Activated CD4-positive, CD25-positive, alpha-beta regulatory T cell (primary cell): ENCODE data around the gene COA1.

ENCODE experiments used
- DNase-seq, 4 experiments: peaks; one replicate each; lab custom pipeline; 2025; lab: John Stamatoyannopoulos, UW

COA1 gene

DNA sequence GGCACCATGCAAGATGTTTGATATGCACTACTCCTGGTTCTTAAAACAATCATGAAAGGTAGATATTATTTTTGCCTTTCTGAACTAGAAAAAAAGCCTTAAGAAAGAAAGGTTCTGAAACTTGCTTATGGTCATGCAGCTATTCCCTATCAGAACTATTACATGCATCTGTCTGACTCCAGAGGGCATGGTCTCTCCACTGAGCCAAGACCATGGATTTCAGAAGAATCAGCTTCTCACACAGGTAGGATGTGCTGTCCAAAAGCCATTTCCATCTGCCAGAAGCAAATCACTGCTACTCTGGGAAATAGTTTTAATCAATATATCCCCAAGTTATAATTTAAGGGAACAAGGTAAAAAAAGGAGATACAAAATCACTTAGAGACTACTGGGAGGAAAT, 77.0 kb downstream of the COA1 start:
- DNase-seq: no peak

DNA sequence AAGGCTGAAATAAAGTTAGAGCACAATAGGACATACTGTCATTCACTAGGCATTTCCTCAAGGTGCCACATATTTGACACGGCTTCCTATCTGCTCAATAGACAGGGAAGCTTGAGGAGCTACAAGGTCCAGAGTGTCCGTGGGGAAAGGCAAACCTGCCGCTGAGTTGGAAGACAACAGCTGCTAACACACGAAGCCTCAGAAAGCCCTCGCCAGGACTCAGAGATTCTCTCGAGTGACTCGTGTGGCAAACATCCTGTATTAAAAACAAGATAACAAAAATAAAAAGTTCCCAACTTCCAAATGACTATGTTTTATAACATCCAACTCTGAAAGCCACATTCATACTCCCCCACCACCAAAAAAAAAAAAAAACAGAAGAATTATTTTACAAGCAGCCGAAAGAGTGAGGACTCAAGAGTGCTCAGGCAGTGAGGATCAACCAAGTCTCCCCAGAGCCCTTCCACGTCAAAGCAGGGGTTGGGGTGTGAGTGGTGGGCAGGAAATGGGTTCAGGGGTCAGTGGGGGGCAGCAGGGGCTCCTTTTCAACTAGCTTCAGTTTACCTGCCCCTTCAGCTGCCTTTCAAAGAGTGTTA, 78.8 kb downstream of the COA1 start:
- DNase-seq: no peak

DNA sequence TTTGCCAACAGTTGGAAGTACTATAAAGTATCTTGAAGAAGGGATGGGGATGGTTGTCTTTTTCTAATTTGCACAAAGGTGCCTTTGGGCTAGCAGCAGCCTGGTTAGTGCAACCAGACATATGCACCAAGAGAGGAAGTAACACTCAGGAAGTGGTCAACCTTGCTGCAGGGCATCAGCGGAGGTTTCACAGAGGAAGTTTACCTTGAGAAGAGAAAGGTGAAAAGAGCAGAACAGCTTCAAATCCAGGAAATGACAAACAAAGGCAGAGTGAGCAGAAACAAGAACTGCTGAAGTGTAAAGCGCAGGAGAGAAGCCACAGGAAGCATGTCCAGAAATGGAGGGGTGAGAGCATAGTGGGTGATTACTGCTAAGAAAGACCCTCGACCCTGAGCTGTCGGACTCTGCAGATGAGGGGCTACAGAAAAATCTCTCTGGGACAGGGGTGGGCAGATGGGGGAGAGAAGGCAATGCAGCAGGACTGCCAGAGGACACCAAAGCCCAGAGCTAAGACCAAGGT, 79.5 kb downstream of the COA1 start:
- DNase-seq: peak in 3 of 4 experiments; percentile 13 to 46 (median 32)

- DNase-seq: peak in 1 of 4 experiments; percentile 11
These were observed 80.6 kb downstream of the COA1 start for GRCh38 chr7:43648473-43649406.

- no peak for DNase-seq
These were observed 81.5 kb downstream of the COA1 start for GRCh38 chr7:43647673-43648472.

DNA sequence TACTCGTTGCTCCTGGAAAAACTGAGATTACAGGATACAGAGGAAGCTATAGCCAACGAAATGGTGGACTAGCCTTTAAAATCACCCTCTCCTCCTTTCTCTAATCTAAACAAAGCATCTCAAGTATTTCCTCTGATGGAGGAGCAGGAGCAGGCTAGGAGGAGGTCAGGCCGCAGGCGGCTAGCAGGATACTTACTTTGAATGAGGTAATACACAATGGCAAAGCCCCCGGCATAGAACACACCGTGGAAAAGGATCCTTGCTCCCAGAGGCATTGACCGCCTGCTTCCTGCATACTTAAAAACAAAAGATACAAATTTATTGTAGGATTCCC, 82.0 kb downstream of the COA1 start:
- no peak for DNase-seq

DNA sequence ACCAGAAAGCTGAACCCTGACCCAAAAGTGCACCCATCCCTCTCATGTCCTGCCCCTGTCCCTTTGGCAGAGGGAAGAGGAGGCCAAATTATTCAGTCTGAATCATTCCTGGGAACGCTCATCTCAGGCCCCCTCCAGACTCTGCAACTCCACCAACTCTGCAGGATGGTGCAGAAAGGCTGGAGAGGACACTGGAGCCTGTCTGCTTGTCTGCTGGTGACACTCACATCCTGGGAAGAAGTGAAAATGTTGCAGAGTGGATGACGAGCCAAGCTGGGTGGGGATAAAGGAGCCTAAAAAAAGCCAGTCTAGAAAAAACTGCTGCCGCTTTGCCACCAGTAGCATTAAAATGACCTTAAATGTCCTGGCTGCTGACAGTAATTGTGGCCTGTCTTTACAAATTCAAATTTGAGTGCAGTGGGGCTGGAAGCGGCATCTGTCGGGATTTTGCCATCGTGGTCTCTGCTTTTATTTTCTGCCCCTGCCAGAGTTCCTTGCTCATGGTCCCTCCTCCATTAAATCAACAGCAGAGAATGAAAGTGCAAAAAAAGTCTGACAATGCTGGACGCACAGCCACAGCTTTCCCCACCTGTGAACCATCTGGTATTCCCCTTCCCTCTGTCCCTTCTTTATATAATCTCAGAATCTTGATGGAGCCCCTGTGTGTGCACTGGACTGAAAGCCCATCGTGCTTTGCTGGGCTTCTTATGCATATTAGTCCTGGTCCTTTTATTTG, 82.6 kb downstream of the COA1 start:
- DNase-seq: no peak

DNA sequence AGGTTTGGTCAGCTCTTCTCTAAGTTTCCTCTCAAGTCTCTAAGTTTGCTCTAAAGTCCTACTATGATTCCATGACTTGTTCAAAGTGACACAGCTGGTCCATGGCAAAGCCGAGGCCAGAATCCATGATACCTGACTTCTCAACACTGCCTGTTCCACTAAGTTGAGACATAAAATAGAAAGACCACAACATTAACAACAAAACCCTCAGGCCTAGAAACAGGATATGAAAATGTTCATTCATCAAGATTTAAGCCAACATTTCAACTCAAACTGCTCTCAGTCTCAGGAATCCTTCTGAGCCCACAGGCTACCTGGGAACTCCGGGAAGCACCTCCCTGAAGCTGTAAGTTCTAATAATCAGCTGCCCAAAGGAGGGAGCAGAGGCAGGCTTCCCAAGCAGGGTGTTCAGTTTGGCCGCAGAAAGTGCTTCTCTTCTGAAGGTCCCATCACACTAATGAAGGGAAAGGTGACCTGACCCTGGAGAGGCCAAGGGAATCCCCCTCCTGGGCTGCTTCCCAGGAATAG, 83.6 kb downstream of the COA1 start:
- DNase-seq: no peak

DNA sequence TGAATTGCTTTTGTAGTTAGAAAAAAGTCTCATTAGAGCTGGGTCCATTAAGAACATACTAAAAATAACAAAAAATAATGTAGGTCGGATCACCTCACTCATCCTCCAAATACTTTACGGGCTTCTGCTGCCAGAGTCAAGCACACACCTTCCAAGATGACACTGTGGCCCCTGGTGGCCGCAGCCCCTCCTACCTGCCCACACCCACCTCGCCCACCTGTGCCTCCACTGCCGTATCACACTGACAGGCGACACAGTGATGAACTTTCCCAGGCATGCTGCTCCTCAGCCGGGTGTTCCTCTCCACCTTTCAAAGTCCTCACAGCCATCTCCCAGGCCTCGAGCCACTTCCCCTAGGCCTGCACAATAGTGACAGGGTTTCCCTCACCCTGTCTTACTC, 85.5 kb downstream of the COA1 start:
- DNase-seq: no peak

- no peak for DNase-seq
These were observed 86.3 kb downstream of the COA1 start for GRCh38 chr7:43642897-43643630.

- no peak for DNase-seq
These were observed 88.6 kb downstream of the COA1 start for GRCh38 chr7:43640679-43641078.

DNA sequence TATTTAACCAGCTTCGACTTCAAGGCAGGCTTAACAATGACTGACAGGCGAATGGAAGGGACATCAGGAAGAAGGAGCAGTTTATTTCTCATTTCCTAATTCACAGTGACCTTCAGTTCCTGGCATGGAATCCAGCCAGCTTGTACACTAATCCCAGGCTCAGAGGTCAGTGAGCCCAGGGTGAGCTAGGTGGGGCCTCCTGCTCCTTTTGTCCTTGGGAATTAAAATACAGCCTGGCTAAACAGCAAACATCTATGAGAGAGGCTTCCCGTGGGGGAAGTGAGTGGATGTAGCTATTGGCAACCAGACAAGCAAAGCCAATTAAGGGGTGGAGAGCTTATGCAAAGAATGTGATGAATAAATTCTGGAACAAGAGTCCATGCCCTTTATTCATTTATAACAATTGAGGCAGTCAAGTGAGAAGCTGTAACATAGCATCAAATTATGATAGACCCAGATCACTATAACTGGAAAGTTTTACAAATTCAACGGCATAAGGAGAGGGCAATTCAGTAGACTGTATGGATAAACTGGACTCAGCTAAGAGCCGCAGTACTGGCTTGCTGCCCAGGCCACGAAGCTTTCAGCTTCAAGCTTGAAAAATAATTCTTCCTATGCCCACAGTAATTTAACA, 89.3 kb downstream of the COA1 start:
- DNase-seq: no peak

- DNase-seq: no peak
These were observed 92.1 kb downstream of the COA1 start for GRCh38 chr7:43637114-43637806.

- DNase-seq: no peak
These were observed 93.2 kb downstream of the COA1 start for GRCh38 chr7:43636093-43636492.

DNA sequence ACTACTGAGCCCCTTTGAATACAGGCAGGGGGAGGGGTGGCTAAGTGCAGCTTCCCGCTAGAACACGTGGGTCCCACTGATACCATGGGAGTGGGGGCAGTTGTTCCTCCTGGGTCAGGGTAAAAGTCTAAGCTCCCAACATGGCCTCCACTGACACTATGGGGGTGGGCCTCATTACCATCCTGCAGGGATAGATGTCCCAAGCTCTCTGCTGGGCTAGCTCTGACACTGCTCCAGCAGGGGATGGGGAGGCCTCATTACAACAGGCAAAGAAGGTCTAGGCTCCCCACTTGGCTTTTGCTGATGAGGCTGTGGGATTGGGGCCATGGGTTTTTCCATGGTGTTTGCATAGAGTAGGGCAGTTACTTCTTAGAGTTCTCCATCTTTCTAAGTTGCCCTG, 94.9 kb downstream of the COA1 start:
- DNase-seq: no peak

DNA sequence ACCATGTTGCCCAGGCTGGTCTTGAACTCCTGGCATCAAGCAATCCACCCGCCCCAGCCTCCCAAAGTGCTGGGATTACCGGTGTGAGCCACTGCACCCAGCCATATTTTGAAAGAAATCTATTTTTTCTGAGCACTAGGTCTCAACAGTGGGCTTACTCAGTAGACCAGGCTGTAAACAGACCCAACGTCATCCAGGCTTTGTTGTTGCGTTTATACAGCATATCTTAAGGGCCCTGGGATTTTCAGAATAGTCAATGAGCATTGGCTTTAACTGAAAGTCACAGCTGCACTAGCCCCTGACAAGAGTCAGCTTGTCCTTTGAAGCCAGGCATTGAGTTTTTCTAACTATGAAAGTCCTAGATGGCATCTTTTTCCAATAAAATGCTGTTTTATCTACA, 96.6 kb downstream of the COA1 start:
- DNase-seq: no peak

DNA sequence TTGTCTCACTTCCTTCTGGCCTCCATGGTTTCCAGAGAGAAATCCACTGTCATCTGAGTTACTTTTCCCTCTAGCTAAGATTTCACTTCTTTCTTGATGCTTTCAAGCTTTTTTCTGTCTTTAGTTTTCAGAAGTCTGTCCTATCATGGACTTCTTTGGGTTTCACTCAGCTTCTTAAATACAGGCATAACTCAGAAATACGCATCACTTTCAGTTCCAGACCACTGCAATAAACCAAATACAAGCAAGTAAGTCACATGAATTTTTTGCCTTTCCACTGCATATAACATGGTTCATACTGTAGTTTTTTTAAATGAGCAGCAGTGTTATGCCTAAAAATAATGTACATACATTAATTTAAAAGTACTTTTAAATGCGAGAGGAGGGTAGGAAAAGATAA, 97.8 kb downstream of the COA1 start:
- DNase-seq: no peak

- no peak for DNase-seq
These were observed 98.8 kb downstream of the COA1 start for GRCh38 chr7:43630482-43630881.

DNA sequence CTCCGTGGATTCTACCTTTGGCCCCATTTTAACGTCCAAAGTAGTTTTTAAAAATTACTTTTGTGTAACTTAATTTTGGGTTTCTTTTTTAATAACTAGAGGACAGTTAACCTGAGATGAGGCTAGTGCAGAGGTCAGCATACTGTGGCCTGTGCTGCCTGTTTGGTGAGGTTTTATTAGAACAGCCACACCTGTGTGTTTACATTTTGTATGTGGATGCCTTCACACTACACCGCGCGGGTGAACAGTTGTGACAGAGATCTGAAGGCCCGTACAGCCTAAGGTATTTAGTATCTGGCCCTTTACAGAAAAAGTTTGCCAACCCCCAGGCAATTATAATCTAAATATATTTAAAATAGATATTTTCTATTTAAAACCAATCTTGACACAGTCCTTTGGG, 99.5 kb downstream of the COA1 start:
- no peak for DNase-seq

DNA sequence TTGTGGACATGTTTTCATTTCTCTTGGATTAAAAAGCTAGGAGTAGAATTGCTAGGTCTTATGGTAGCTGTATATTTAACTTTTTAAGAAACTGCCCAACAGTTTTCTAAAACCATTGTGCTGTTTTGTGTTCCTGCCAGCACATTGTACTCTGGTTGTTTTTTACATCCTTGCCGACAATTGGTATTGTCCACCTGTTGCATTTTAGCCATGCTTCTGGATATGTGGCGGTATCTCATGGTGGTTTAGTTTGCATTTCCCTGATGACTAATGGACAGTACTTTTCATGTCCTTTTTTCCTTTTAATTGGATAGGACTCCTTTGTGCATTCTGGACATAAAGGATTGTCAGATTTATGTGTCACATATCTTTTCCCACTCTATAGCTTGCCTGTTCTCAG, 100.9 kb downstream of the COA1 start:
- DNase-seq: no peak
